HG03103 (cell line): ENCODE results near the gene ACVR1.
"Not testable (repeated sequence)": the region's sequence is repeated elsewhere in the genome, so short reads cannot be mapped to it uniquely, and the experiment has no call there.

Source experiments
- ATAC-seq: cut with Tn5 transposase; IDR thresholded peaks from one replicate; pipeline ENCODE4 v1.9.1; 2021; ENCODE audit warnings: low read depth; ENCODE audit not compliant: unreplicated experiment

ACVR1 gene

GRCh38 chr2:157771234-157771633 is 104.9 kb downstream of the ACVR1 start:
- no peak for ATAC-seq

DNA sequence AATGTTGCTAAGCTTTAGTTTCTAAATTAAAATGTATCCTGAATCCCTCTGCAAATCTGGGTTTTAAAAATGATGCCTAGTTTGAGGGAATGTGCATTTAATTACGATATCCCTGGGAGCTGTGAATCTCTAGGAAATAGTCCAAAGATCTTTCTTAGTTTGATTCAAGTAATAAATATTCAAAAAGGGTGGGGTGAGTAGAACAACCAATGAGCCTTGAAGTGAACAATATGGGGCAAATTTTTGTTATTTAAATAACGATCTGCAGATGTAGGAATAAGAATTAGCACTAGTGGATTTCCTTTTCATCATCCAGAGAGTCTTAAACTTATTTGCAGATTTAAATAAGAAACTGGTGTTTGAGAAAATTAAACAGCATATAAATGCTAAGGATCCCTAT is 106.3 kb downstream of the ACVR1 start:
- no peak for ATAC-seq

- no peak for ATAC-seq
Observed at GRCh38 chr2:157764386-157764785, 111.7 kb downstream of the ACVR1 start.

GRCh38 chr2:157761520-157761919 is 114.6 kb downstream of the ACVR1 start:
- ATAC-seq = no peak

DNA sequence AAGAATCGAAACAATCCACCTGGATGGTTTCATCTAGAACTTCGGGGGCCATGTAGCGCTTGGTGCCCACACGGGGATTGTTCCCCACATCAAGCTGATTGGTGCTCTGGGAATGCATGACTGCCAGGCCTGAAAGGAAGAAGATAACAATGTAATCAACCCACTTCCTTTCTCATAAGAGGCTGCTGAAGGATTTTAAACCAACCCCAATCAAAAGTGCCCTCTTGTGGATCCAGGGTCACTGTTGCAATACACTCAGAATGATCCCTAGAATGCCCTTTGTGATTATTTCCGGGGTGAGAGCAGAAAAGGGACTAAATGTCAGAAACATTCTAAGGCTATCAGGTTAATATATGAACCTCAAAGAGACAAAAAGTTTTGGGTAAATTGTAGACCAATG is 115.2 kb downstream of the ACVR1 start:
- no peak for ATAC-seq

GRCh38 chr2:157759855-157760254 is 116.3 kb downstream of the ACVR1 start:
- no peak for ATAC-seq

DNA sequence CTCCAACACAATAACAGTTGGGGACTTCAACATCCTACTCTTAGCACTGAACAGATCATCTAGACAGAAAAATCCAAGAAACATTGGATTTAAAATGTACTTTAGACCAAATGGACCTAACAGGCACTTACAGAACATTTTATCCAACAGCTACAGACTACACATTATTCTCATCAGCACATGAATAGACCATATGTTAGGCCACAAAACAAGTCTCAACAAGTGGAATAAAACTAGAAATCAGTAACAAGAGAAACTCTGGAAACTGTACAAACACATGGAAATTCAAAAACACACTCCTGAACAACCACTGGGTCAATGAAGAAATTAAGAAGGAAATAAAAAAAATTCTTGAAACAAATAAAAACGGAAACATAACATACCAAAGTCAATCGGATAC is 117.5 kb downstream of the ACVR1 start:
- ATAC-seq = no peak

GRCh38 chr2:157757500-157757899 is 118.6 kb downstream of the ACVR1 start:
- ATAC-seq = no peak

- not testable (repeated sequence) for ATAC-seq
Observed at GRCh38 chr2:157756447-157756846, 119.7 kb downstream of the ACVR1 start.

- ATAC-seq = peak; percentile 68
Observed at GRCh38 chr2:157751462-157752058, 124.6 kb downstream of the ACVR1 start.

DNA sequence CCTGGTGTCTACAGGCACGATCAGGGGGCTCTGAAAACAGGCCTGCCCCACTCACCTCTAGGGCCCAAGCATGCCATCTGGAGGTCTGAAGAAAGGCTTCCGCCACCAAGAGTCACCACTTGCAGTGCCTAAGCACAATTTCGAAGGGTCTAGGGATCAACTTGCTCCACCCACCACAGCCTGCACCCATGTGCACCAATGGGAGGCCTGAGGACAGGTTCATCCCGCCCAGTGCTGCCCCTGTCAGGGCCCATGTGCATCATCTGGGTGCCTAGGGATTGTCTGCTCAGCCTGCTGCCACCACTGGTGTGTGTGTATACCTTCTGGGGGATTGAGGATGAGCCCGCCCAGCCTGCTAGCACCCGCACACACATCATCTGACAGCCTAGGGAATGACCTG is 126.4 kb downstream of the ACVR1 start:
- ATAC-seq = no peak

- no peak for ATAC-seq
Observed at GRCh38 chr2:157748371-157749142, 127.6 kb downstream of the ACVR1 start.

- ATAC-seq = no peak
Observed at GRCh38 chr2:157747695-157748370, 128.3 kb downstream of the ACVR1 start.

DNA sequence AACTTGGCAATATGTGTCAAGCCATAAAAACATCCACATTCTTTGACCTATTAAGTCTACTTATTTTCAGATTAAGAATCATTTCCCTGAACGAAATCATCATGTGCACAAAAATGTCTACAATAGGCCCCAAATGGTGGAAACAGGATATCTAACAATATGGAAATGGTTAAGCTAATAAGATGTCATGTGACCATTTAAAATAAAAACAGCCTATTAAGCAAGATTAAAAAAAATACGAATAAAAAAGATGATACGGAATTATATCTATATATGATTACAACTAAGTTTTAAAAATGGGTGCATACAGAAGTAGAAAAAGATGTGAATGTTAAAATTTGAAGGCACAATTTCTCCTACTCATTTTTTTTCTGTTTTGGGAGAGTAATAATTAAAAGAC is 128.8 kb downstream of the ACVR1 start:
- ATAC-seq = no peak

DNA sequence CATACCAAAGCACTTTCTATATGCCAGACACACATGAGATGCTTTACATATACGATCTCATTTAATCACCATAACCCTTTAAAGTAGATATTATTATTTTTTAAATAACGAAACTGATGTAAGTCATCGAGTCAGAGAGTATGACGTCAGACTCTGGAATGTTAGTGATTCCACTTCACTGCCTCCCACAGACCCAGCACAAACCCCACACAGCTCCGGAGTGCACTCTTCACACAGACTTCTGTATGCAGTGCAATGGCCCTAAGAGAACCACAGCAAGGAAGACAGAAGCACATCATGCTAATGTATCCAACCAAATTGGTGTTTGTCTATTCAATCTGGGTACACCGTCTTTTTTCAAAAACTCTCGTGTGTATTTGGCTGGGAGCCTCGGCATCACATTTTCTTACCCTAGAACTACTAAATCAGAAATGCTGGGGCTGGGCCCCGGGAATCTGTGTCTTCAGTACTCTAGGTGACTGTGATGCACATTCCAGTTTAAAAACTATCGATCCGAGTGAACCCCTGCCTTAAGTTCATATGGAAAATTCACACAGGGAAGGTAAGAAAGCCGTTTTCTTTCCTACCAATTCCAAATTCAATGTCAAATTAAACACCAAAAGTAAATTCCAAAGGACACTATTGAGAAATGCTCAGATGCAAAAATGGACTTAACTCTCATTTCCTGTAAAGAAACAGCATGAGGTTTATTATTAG is 129.7 kb downstream of the ACVR1 start:
- no peak for ATAC-seq

- ATAC-seq = no peak
Observed at GRCh38 chr2:157744571-157745076, 131.5 kb downstream of the ACVR1 start.

DNA sequence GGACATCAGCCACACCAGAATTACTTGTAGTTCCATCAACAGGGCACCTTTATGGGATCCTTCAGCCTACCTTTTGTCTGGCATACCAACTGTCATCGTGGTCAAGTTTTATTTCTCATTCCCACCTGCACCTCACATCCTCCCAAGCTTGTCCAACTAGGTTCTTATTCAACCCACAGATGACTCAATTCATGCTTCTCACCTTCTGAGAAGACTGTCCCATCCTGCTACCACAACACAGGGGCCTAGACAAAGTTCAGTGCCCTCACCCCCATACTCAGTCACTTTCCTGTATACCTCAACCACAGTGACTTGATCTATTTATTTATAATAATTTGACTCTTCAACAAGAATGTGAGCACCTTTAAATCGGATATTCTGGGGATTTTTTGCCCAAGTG is 133.1 kb downstream of the ACVR1 start:
- peak; percentile 51 for ATAC-seq

DNA sequence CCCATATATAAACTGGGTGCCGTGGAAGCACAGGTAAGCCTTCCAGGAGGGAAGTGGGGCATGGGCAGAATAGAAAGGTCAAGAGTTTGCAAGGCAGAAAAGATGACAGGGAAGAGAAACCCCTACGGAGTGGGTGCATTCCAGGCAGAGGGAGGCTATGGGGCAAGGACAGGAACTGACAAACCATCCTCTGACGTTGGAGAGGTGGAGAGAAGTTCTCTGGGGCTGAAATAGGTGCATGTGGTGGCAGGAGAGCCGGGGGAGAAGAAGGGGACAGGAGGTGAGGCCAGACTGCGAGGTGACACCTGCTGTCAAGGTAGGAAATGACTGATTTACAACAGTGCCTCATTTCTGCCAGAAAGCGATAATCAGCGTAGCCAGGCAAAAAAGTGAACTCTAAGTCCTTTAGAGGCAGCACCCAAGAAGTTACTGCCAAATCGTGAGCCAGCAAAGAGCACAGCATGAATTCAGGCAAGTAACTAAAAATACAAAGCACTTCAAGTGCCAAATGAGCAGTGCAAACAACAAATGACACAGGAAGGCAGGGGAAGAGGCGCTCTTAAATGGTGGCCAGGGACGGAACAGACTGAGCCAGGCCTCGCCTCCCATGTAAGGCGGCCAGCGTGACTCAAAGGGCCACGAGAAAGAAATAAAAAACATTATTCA is 134.2 kb downstream of the ACVR1 start:
- no peak for ATAC-seq

- ATAC-seq = no peak
Observed at GRCh38 chr2:157737656-157738055, 138.5 kb downstream of the ACVR1 start.

- no peak for ATAC-seq
Observed at GRCh38 chr2:157735532-157735931, 140.6 kb downstream of the ACVR1 start.
